ENCODE data around the gene COL26A1.
A peak's percentile ranks its signal among the peaks of the same experiment; 100 is the strongest.
"Not testable (repeated sequence)": the region's sequence is repeated elsewhere in the genome, so short reads cannot be mapped to it uniquely, and the experiment has no call there.

COL26A1 gene

DNA sequence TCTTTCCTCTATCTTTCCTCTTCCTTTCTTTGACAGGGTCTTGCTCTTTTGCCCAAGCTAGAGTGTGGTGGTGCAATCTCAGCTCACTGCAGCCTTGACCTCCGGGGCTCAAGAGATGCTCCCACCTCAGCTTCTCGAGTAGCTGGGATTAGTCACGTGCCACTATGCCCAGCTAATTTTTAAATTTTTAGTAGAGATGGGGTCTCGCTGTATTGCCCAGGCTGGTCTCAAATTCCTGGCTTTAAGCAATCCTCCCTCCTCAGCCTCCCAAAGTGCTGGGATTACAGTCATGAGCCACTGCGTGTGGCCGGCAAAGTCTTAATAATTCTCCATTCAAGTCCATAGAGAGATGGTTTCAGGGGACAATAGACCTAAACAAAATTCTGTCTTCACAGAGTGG is 40.2 kb downstream of the COL26A1 start:
- DNase-seq, result no peak

- DNase-seq, result no peak
These were observed 42.9 kb downstream of the COL26A1 start for GRCh38 chr7:101405474-101406067.

DNA sequence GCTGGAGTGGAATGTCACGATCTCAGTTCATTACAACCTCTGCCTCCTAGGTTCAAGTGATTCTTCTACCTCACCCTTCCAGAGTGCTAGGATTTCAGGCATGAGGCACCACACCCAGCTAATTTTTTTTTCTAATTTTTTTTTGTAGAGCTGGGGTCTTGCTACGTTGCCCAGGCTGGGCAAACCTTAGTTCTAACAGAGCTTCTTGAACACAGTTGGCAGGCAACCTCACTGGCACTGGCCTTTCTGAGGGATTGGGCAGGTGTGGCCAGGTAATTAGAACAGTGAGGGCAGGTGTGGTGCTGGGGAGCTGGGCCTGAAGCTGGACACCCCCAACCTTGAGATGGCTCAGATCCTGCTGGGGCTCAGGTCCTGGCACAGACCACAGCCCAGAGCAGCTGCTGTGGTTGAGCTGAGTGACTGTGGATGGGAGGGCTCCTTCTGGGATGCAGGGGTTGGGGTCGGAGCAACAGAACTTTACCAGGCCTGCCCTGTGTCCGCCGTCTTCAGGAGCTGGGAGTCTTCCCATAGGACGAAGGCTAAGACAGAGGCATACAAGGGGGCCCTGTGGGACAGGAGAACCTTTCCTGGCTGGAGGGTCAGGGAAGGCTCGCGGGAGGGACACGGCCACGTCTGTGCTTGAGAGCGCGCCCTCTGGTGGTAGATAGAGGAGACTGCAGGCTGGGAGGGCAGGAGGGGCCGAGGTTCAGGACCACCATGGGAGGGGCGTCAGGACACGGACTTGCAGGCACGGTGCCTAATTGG is 48.2 kb downstream of the COL26A1 start:
- peak in 3 of 14 donors; percentile 0 to 8 (median 1) for DNase-seq

- DNase-seq, result no peak
These were observed 48.8 kb downstream of the COL26A1 start for GRCh38 chr7:101411508-101411874.

DNA sequence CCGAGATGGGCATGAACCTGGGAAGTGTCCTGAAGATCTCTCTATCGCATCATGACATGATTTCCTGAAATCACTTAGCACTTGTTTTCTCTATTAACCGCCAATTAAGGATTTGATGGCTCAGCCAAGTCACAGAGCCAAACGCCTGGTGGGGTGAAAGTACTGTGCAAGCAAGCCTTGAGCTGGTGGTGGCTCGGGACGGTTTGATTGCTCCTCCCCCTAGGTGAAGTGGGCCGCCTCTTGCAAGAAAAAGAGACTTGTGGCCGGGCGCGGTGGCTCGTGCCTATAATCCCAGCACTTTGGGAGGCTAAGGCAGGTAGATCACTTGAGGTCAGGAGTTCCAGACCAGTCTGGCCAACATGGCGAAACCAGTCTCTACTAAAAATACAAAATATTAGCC is 50.3 kb downstream of the COL26A1 start:
- no peak for DNase-seq

- no peak for DNase-seq
These were observed 56.0 kb downstream of the COL26A1 start for GRCh38 chr7:101418694-101419093.

- no peak for DNase-seq
These were observed 57.2 kb downstream of the COL26A1 start for GRCh38 chr7:101419831-101420230.

GRCh38 chr7:101420436-101420835 is 57.8 kb downstream of the COL26A1 start:
- DNase-seq, result no peak

GRCh38 chr7:101422356-101423195 is 59.9 kb downstream of the COL26A1 start:
- no peak for DNase-seq

DNA sequence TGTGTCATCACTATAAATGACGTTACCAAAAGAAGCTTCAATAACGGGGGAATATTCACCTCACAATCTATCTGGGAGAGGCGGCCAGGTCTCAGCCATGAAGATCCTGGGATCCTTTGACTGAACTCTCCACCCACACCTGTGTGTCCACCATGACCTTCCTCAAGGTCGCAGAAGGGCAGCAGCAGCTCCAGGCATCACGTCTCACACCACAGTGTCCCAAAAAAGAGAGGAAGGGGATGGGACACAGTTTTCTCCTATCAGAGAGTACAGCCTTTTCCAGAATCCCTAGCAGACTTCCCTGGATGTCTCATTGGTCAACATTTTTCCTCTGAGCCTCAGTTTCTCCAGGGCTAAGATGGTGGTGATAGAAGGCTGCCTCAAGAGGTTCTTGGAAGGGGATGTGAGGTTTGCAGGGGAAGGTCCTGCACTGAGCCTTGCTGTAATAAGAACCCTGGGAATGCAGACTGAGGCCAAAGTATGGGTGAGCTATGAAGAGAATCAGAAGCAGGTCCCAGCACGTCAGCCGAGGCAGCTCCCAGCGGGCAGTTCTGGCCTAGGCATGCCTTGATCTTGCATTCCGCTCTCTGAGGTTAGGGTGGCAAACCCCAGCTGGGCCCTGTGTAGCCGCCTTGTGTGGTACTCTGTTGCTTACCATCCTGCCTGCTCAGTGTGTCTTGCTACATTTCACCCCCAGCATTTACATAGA is 63.8 kb downstream of the COL26A1 start:
- DNase-seq, result no peak

- DNase-seq, result no peak
These were observed 65.6 kb downstream of the COL26A1 start for GRCh38 chr7:101428093-101428866.

GRCh38 chr7:101432316-101432715 is 69.6 kb downstream of the COL26A1 start:
- no peak for DNase-seq

DNA sequence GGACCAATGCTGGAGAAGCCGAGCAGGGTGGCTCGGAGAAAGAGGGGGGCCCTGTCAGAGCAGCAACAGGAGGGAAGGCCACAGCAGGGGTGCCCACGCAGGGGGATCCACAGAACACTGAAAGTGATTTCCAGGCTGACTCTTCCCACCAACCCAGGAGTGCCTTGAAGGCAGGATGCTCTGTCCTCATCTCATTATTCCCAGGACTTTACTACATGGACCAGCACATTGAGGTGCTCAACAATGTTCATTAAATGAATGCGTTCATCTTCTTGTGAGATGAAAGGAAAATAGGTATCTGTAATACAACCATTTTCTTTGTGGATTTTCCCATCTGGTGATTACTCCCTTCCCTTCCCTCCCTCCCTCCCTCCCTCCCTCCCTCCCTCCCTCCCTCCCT is 71.0 kb downstream of the COL26A1 start:
- DNase-seq, result no peak

- not testable (repeated sequence) for DNase-seq
These were observed 71.5 kb downstream of the COL26A1 start for GRCh38 chr7:101434155-101434554.

- no peak for DNase-seq
These were observed 73.0 kb downstream of the COL26A1 start for GRCh38 chr7:101435461-101436220.

GRCh38 chr7:101436221-101436735 is 73.6 kb downstream of the COL26A1 start:
- DNase-seq, result no peak

DNA sequence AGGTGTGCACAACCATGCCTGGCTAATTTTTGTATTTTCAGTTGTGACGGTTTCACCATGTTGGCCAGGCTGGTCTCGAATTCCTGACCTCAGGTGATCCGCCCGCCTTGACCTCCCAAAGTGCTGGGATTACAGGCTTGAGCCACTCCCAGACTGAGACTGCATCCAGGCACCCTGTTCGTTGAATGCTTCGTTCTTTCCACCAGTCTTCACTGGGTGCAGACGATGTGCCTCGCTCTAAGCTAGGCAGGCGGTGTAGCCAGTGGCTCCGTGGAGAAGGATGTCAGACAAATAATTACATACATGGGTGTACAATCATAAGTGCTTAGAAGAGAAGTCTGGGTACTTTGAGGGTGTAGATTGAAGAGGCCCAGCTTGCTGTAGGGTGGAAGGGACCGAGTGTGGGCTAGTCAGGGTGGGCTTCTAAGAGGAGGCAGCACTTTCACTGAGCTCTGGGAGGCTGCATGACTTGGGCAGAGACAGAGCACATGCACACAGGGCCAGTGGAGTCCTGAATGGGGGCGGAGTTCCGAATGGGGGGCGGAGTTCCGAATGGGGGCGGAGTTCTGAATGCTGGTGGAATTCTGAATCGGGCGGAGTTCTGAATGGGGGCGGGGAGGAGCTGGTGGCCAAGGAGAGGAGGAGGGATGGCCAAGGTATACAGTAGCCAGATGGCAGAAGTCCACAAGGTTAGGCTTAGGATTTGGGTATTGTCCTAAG is 74.3 kb downstream of the COL26A1 start:
- DNase-seq, result no peak

GRCh38 chr7:101441890-101442289 is 79.2 kb downstream of the COL26A1 start:
- DNase-seq, result no peak

DNA sequence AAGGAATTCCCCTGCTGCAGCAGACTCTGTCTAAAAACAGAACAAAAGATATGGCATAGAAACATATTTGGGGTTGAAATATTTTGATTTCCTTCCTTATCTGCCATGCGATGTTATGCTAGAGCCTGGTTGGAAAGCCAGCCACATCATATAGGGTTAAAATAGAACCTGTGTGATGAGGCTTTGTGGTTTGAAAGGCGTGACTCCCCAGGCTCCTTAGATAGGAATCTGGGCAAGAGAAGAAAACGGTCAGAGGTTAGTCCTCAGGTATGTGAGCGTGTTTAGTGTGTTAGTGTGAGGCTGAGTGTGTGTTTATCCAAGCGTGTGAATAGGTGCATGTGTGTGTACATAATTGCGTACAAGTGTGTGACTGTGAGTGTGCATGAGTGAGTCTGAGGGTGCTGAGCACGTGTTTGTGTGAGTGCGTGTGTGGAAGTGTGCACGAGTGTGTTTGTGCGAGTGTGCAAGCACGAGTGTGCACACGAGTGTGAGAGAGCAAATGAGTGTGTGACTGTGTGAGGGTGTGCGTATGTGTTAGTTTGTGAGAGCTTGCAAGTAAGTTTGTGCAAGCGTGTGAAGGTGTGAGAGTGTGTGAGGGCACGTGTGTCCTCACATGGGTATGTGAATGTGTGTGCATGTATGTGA is 79.9 kb downstream of the COL26A1 start:
- DNase-seq, result no peak

GRCh38 chr7:101450064-101450463 is 87.4 kb downstream of the COL26A1 start:
- no peak for DNase-seq

Measured in C1 segment of cervical spinal cord (tissue), 14 donors.